GM11168 (cell line): ENCODE data around the gene TUBB.

Experiments used
- in situ Hi-C: fragments of 300-500 bp; cut with MboI; formaldehyde crosslinking; loops from one replicate; pipeline ENCODE4 v1.12.0; 2022; ENCODE audit warnings: low sequenced_read_pairs; ENCODE audit not compliant: unreplicated experiment

The TUBB gene

DNA sequence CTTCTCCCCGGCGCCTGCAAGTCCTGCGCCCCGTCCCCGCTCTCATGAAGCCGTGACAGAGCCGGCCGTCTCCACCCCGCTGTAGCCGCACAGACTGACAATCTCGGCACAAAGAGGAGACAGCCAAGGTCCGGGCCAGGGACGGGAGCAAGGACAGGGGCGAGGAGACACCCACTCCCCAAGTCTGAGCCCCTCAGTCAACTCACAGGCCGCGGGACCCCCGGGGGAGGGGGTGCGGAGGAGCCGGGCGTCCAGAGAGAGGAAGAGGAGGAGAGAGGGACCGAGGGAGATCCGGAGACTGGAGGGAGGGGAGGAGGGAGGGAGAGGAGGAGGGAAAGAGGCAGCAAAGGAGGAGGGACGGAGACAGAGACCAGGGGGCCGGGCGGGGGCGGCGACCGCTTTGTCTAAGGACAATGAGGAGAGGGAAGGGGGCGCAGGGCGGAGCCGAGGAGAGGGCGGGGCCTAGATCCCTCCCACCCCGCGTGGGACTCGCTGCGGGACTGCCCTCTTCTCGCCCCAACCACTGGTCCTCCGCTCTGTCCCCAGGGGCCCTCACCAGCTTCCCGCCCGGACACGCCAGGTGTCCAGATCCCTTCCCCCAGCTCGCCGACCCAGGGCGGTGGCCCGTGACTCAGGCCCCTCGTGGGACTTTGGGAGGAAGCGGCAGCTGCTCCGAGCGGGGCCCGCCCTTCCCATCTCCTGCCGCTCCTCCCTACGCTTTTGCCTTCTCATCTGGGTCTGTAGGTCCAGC lies 33.1 kb upstream of the TUBB start:
- in situ Hi-C loops: no loop called here

DNA sequence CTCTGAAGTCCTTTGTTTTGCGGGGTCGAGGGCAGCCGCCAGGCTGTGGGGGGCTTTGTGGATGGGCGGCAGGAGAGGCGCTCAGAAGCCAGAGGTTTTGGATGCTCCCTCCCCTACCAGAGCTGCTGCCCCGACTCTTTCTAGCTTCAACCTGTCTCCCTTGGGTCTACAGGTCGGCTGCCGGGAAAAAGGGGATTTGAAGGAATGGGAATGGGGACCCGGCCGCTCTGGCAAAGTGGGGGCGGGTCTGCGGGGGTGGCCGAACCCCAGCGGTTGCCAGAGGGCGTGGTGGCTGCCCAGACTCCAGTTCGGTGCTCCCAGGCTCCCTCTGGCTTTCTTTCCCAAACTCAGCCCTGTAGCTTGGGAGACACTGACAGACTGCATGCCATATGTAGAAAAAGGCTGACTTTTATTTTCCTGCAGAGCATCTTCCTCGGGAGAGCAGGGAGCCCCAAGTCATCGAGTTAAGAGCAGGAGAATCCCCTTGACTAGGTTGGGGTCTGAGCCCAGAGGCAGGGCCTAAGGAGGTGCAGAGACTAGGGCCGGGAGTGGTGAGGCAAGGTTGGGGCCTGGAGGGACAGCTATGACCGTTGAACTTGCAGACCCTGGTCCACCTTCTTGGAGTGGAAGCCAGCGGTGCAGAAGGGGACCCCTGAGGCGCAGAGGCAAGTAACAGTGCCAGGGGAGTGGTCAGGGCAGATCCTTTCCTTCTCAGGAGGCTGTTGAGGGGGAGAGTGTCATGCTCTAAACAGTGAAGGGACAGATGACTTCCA lies 32.3 kb upstream of the TUBB start:
- in situ Hi-C loops: no loop called here

DNA sequence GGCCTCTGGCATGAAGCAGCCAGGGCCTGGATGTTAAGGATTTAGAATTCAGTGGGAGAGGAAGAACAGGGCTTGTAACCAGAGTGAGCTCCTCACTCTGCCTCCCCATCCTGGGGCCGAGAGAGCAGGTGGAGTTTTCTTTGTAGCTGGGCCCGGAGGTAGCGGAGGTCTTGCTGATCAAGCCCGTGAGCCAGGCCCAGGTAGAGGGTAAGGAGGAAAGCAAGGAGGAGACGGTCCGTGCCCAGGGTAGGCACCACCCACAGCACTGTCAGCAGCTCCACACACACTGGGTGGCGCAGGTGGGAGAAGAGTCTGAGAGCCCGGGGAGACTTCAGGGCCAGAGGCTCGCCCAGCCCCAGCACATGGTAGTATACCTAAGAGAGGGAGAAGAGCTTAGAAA lies 31.6 kb upstream of the TUBB start:
- in situ Hi-C loops: no loop called here

DNA sequence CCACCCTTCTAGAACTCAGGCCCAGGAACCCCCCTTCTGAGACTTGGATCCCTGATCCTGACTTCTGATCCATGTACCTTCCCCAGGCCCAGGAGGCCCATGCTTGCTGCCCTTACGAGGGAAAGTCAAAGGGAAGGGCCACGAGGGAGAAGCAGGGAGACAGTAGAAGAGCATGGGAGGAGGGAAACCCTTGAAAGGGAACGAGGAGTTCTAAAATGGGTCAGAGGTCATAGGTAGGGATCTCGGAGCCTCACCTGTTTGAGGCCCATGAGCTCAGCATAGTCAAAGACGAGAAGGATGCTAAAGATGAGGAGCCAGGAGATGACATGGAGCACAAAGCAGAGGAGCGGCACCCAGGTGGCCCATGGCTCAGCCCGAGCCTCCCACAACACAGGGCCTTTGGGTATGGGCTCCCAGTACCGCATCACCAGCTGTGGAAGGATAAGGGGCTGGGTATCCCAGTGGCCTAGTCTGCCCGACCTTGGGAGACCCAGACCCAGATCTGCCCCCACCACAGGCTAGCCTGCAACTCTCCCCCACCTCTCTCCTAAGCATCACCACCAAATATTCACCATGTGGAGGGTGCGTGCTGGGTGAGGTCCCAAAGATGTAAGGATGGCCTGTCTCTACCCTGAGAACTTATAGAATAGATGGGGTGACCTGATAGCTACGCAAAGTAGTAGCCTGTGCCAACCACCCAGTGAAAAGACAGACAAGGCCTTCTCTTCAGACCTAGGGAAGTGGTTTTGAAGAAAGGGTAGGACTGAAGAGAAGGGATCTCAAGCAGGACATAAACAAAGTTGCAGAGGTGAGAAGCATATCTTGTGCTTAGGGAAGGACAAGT lies 30.9 kb upstream of the TUBB start:
- in situ Hi-C loops: no loop called here

DNA sequence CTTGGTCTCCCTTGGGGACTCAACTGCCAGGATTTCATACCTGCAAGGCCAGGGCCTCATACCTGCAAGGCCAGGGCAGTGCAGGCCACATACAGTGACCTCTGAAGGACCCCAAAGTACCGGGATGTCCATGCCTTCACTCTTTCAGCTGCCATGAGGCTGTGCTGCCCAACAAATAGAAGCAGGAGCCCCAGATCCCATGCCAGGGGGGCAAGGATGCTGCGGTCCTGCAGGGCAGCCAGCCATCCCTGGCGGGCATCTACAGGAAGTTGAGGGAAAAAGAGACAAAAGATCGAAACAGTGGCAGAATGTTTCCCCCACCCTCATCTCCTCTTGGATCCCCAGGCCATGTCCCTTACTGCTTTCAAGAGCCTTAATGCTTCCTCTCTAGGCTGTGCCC lies 30.2 kb upstream of the TUBB start:
- in situ Hi-C loops: no loop called here

DNA sequence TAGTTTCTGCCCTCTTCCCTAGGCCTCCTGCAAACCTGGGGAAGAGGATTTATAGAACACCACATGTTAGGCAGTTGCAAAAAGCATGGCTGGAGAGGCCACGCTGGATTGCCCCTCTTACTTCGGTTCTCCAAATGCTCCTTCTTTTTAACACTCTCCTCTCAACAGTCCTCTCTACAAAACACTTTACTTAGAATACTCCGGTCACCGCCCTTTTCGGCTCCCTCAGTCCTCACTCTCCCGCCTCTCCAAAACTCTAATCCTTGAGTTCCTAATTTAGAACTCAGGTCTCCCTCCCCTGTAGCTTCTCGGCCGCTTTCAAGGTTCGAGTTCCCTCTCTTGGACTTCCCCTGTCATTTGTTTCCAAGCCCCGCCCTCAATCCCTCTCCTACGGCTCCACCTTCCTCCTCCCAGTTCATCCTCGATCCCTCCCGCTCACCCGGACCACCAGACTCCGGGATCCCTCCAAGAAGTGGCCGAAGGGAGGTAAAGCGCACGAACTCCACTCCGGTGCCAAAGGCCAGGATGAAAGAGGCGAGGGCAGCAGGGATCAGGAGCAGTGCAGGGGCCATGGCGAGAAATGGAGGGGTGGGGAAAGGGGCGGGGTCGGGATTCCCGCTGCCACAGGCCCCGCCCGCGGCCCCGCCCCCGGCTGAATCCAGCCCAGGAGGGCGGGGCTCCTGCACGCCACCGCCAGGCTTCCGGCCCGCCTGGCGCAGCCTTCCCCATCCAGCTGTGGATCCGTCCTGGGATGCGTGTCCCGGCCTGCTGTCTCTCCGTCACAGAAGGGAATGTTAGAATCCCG lies 29.5 kb upstream of the TUBB start, which contains the start of gene NRM:
Gene NRM (minus strand): TSS at position 582 of the 805 bp plus-strand sequence. CDS start 10 bp downstream, at position 572.
- in situ Hi-C loops: no loop called here

DNA sequence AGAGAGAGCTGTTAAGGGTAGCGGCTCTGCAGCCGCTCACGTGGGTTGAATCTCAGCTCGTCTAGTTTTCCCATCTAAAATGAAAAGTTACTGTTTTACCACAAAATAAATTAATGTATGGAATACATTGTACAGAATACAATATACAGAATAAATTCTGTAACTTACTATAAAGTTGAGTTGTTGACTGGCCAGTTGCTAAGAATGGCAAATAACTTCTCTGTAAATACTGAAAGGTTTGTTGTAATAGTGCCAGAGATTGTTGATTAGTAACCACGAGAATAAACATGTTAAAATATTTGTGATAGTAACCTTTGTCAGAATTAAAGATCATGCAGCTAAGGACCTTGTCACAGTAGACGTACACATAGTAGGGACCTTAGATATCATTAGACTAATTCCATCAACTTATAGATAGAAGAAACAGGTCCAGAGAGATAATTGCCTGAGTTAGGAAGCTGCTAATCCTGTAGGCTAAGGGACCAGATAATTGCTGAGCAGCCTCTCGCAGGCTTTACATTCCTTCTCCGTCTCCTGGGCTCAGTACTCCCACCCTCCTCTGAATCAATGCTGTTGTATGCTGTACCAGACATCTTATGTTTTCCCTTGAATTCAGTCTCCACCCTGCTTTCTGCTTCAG lies 28.8 kb upstream of the TUBB start:
- in situ Hi-C loops: no loop called here

DNA sequence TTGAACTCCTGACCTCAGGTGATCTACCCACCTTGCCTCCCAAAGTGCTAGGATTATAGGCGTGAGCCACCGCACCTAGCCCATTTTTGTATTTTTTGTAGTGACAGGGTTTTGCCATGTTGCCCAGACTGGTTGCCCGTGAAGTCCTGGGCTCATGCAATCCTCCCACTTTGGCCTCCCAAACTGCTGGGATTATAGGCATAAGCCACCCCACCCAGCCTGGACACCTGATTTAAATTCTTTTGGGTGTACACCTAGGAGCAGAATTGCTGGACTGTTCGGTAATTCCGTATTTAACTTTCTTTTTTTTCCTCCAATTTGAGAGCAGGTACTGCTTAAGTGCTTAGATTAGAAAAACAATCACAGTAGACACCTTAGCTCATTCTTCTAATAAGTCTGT lies 23.7 kb upstream of the TUBB start:
- in situ Hi-C loops: no loop called here

DNA sequence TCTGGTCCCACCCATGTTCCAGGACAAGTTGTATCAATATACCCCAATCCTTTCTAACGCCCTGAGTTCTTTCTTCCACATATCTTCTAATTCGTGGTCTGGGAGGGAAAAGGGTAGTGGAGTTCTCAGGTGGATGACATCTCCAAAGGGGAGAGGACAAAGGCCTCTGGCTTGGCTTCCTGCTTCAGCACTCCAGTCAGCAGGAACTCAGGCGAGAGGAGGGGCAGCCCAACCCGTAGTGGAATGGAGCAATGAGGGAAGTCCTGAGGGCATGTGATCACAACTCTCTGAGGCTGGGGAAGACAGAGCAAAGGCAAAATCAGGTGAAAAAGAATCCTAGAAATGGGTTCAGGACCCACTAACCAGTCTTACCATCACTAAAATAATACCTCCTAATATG lies 19.8 kb upstream of the TUBB start:
- in situ Hi-C loops: no loop called here

DNA sequence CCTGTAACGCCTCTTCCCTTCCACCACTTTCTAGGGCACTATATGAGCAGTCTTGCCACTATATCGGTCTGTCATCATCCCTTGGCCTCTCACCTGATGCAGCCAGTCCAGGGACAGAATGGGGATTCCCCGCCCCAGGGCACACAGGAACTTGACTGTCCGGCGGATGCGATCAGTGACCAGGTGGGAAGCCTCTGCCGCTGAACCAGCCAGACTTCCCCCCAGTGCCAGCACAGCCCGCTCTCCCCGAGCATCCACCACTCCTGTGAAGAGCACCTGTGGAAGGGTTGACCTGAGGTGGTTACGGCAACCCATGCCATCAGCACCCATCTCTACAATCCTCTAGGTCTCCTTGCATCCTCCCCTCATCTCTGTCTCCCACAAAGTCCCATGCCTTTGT lies 17.1 kb upstream of the TUBB start:
- in situ Hi-C loops: no loop called here

DNA sequence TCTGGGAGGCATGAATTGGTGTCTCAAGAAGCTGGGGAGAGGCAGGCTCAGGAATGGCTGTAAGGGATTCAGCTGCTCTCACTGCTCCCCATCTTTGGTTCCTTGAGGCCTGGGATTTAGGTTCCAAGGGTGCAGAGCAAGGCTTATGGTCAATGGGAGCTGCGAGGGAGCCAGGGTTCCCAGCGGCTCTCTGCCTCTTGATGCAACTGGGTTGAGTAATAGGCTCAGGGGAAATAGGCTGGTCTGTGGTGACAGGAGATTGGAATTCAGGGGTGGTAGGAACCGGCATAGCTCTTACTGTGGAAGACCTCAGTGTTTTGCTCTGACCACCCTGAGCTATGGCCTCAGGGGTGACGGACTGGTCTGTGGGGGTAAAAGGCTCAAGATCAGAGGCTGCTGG lies 16.3 kb upstream of the TUBB start:
- in situ Hi-C loops: no loop called here

DNA sequence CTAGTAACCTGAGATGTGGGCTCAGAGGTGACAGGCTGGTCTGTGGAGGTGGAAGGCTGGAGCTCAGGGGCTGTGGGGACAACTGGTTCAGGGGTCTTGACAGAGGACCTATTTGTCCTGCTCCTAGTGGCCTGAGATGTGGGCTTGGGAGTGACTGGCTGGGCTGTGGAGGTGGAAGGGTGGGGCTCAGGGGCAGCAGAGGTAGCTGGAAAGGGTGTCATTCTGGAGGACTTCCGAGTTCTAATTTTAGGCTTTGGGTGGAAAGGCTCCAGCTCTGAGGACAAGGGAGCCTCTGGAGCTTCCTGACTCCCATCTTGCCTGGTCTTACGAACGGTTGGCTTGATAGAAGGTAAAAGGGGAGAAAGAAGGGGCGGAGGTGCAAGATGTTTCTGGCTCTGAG lies 14.5 kb upstream of the TUBB start:
- in situ Hi-C loops: no loop called here

DNA sequence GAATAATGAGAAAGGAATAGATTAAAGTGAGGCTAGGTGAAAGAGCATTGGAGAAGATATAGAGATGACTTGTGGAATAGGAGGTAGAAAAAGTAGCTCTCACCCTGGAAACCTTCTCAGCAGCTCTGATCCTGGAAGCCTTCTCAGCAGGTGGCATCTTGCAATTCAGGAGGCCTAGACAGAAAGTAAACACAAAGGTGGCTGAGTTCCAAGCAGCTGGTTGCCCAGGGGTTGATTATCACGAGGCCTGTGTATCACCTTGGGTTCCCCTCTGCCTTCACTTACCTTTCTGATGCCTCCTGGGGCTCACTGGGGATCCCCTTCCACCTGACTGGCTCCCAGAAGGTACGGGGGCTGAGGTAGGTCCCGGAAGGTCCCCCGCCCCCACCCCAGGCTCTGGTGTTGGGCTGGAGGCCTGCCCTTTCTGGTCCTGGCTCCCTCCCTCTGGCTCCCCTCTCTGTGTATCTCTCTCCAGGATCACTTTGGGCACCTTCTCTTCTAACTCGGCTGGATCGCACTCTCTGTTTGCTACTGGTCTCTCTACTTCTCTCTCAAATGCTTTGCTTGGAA lies 12.8 kb upstream of the TUBB start:
- in situ Hi-C loops: no loop called here

DNA sequence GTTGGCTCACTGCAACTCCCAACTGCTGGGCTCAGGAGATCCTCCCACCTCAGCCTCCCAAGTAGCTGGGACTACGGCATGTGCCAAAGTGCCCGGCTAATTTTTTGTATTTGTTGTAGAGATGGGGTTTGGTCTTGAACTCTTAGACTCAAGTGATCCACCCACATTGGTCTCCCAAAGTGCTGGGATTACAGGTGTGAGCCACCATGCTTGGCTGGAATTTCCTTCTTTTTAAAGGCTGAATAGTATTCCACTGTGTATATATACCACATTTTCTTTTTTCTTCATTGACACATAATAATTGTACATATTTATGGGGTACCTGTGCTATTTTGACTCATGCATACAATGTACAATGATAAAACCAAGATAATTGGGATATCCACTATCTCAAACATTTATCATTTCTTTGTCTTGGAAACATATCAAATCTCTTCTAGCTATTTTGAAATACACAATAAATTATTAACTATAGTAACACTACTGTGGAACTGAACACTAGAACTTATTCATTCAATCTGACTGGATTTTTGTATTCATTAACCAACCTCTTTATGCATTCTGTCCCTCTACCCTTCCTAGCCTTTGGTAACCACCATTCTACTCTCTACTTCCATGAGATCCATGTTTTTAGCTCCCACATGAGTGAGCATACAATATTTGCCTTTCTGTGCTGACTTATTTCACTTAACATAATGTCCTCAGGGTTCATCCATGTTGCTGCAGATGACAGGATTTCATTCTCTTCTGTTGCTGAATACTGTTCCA lies 10.9 kb upstream of the TUBB start:
- in situ Hi-C loops: no loop called here

DNA sequence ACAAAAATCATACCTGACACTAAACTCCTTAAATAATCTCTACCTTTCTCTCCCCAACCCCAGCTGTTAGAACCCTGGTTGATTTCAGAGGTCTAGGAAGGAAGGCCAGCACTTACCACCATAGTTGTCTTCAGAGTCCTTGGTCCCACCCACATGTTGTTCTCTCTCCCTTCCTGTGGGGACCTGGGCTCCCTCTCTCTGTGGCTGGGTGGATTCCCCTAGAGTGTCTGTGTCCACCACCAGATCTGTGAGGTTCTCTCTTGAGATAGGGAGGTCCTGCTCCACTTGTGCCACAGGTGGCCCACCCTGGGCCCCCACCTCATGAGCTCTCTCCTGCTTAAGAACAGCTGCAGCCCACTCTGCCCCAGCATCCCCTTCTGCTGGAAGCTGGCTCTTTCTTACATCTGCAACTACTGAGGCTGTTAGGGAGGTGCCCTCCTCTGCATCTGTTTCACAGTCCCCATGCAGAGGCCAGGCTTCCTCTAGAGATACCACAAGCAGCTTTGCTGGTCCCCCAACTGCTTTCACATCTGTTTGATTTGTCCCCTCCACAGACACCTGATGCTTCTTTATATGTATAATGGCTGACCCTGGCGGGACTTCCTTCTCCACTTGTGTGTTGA lies 8.3 kb upstream of the TUBB start:
- in situ Hi-C loops: no loop called here

DNA sequence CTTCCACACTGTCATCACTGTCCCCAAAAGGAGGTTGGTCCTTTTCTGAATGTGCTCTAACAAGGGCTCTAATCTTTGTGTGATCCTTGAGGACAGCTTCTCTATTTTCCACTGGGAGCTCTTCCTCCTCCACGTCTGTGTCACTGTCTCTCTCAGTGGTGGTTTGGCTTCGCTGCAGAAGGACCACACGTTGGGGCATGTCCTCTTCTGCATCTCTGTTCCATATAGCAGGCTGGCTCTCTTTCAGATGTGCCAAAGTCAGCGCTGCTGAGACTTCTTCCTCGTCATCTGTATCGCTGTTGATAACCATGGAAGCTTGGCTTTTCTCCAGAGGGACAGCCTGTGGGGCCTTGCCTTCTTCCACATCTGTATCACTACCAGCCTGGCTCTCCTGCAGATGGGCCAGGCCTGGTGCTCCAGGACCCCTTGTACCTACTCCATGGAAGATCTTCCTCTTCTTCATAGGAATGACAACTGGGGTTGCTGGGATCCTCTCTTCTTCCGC lies 7.7 kb upstream of the TUBB start:
- in situ Hi-C loops: no loop called here

DNA sequence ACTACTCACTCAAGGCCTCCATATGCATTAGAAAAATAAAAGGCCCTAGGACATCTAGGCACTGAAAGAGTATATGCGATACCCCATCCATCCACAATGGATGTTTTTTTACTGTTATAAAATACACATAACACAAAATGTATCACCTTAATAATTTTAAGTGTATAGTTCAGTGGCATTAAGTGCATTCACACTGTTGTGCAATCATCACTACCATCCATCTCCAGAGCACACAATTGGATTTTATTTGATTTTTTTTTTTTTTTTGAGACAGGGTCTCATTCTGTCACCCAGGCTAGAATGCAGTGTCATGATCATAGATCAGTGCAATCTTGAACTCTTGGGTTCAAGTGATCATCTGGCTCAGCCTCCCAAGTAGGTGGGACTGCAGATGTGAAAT lies 5.9 kb upstream of the TUBB start:
- in situ Hi-C loops: no loop called here

DNA sequence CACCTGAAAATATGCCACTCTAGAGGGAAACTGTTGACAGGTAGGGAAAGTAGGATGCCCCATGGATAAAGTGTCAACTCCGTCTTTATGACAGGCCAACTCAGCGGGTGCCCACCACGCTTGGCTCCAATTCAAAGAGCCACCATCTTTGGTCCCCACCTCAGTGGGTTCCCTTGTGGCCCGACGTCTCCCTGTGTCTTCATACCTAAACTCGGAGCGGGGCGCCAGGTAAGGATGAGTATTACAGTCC lies 3.3 kb upstream of the TUBB start:
- in situ Hi-C loops: no loop called here
